Measurements from ENCODE around the gene ENHO. TPM values are rescaled to one million over a fixed set of nuclear protein-coding genes. Genes with fewer than 3 reads are reported as not detected.

Gene ENHO
- under 1 TPM in 2 of 6 experiments, not detected in 4; 0.19 to 0.57 TPM for total RNA-seq (2021; fragmentation: NEBNext Ultra II Directional; extraction: Animal tissue kit (Norgen Biotek cat#: 25700))
- long read RNA-seq, partial matches to known transcripts: 0 of 1 reads
- long read RNA-seq, other reads (novel, unspliced or antisense): 0 of 1 reads

GRCh38 chr9:34522971-34523797, at the start of gene ENHO:
TSS of gene ENHO (minus strand) at chr9:34522990. CDS start at chr9:34521695, 1,295 bp downstream.
- peak within 1 kb of the TSS; percentile 71 for H3K4me3 Mint-ChIP-seq

GRCh38 chr9:34572092-34572491, 49.3 kb upstream of the ENHO start:
- no peaks in the 10 kb centered on the region for H3K36me3 Mint-ChIP-seq (ENCODE audit: low read depth)
- peaks cover 41% of the 10 kb centered on the region for H3K27me3 Mint-ChIP-seq (ENCODE audit: insufficient read depth)
- no peak for DNase-seq
- H3K4me3 Mint-ChIP-seq: no peak overlapping the region
- H3K9me3 Mint-ChIP-seq: no peaks in the 10 kb centered on the region
- H3K4me1 Mint-ChIP-seq (ENCODE audit: low read depth): no peaks in the 10 kb centered on the region
- H3K27ac Mint-ChIP-seq: no peak overlapping the region
- no peak for TF ChIP-seq CTCF (IDR thresholded peaks at IDR 0.05)

More at GRCh38 chr9:34522971-34523797, at the start of gene ENHO:
- peak; percentile 78 for DNase-seq
- no peaks in the 10 kb centered on the region for H3K9me3 Mint-ChIP-seq
- no peak for TF ChIP-seq CTCF (IDR thresholded peaks at IDR 0.05)
- H3K36me3 Mint-ChIP-seq (ENCODE audit: low read depth): no peaks in the 10 kb centered on the region
- H3K4me1 Mint-ChIP-seq (ENCODE audit: low read depth): peaks cover 5% of the 10 kb centered on the region
- peaks cover 24% of the 10 kb centered on the region for H3K27me3 Mint-ChIP-seq (ENCODE audit: insufficient read depth)
- no peak within 1 kb of the TSS for H3K27ac Mint-ChIP-seq

DNA sequence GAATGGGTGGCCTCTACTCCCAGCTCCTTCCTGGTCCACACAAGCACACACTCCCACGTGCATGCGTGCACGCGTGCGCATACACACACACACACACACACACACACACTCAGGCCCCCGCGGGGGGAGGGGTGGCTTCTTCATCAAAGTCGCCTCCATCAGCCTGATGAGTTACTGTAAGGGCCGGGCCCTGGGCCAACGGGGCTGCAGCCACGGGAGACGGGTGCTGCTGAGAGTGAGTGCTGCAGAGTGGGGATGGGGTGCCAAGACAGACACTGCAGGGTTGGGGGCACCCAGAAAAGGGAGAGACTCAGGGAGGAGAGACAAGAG, 48.7 kb upstream of the ENHO start:
- Mint-ChIP-seq H3K27me3 (ENCODE audit: insufficient read depth) (peaks cover 42% of the 10 kb centered on the region), H3K36me3 (ENCODE audit: low read depth) (no peaks in the 10 kb centered on the region), H3K9me3 (no peaks in the 10 kb centered on the region), H3K27ac (no peak overlapping the region), H3K4me1 (ENCODE audit: low read depth) (no peaks in the 10 kb centered on the region), H3K4me3 (no peak overlapping the region)
- DNase-seq: no peak
- no peak for TF ChIP-seq CTCF (IDR thresholded peaks at IDR 0.05)

DNA sequence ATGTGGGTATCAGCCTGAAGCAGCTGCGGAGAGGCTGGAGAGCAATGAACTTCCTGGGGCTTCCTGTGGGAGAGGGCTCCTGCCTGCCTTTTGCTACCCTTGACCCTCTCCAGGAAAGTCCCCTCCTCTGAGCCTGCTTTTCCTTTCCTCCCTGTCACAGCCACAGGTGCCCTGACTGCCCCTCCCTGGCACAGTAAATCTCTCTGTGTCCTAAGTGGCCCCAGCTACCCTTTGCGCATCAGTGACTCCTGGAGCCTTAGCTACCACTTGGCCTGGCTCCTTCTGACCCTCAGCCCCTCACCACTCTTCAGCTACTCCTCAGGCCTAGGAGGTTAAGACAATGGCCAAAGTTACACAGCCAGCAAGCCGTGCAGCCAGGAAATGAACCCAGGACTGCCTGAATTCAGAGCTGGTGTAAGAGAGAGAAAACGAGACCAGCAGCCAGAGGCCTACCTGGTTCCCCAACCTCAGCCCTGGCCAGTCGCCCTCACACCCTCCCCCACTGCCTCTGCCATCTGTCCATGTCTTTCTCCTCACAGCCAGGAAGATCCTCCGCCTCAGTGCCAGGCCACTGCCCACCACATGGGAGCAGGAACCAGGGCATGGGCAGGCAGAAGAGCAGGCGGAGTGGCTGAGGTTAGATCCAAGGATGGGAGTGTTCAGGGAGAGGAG, 48.2 kb upstream of the ENHO start:
- Mint-ChIP-seq H3K4me3 (no peak overlapping the region), H3K36me3 (ENCODE audit: low read depth) (no peaks in the 10 kb centered on the region), H3K4me1 (ENCODE audit: low read depth) (no peaks in the 10 kb centered on the region), H3K9me3 (no peaks in the 10 kb centered on the region), H3K27ac (no peak overlapping the region), H3K27me3 (ENCODE audit: insufficient read depth) (peaks cover 43% of the 10 kb centered on the region)
- TF ChIP-seq CTCF (IDR thresholded peaks at IDR 0.05): no peak
- no peak for DNase-seq

GRCh38 chr9:34570376-34570775, 47.6 kb upstream of the ENHO start:
- Mint-ChIP-seq H3K27ac (no peak overlapping the region), H3K9me3 (no peaks in the 10 kb centered on the region), H3K4me3 (no peak overlapping the region), H3K36me3 (ENCODE audit: low read depth) (no peaks in the 10 kb centered on the region), H3K4me1 (ENCODE audit: low read depth) (no peaks in the 10 kb centered on the region), H3K27me3 (ENCODE audit: insufficient read depth) (peaks cover 43% of the 10 kb centered on the region)
- no peak for TF ChIP-seq CTCF (IDR thresholded peaks at IDR 0.05)
- DNase-seq: no peak
